ENCODE results near the gene ATP6V1D.
A peak's percentile ranks its signal among the peaks of the same experiment; 100 is the strongest.

Gene ATP6V1D

DNA sequence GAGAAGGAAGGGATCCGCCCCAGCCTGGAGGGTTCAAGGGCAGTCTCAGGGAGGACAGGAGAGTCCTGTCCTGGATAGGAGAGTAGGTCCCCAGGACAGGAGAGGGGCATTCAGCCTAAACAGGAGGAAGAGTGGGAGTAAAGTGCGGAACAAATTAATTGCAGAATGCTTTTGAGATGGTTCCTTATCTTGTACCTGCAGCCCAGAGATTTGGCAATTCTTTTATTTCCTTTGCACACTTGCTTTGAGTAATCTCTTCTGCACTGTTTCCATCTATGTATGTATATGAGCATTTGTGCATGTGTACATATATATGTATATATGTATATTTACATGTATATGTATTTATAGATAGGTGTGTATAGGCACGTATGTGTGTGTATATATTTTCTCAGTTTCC lies 29.7 kb upstream of the ATP6V1D start:
- TF ChIP-seq, protein P1, sequence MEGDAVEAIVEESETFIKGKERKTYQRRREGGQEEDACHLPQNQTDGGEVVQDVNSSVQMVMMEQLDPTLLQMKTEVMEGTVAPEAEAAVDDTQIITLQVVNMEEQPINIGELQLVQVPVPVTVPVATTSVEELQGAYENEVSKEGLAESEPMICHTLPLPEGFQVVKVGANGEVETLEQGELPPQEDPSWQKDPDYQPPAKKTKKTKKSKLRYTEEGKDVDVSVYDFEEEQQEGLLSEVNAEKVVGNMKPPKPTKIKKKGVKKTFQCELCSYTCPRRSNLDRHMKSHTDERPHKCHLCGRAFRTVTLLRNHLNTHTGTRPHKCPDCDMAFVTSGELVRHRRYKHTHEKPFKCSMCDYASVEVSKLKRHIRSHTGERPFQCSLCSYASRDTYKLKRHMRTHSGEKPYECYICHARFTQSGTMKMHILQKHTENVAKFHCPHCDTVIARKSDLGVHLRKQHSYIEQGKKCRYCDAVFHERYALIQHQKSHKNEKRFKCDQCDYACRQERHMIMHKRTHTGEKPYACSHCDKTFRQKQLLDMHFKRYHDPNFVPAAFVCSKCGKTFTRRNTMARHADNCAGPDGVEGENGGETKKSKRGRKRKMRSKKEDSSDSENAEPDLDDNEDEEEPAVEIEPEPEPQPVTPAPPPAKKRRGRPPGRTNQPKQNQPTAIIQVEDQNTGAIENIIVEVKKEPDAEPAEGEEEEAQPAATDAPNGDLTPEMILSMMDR (IDR thresholded peaks at IDR 0.05; ENCODE audit: control insufficient read depth, extremely low read depth, insufficient read depth): no peak
- DNase-seq (ENCODE audit: low read depth): no peak
- H3K4me3 ChIP-seq (ENCODE audit: low read depth, low read length): no peak overlapping the region

DNA sequence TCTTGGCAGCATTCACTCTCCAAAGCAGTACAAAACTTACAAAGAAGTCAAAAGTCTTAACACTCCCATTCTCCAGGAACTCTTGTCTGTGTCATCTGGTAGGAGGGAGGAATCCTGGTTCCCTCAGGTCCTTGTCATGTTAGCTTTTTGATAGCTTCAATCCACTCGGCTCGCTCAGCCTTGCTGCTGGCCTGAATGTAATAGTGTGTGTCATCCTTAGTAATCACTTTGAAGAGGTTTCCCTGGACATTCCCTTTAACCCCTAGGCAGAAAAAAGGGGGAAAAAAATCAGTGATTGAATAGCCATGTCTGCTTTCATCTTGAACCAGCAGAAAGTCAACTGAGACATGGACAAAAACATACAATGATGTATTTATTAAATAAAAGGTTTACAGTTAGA lies 27.6 kb upstream of the ATP6V1D start:
- DNase-seq (ENCODE audit: low read depth): no peak
- TF ChIP-seq, protein P1 (IDR thresholded peaks at IDR 0.05; ENCODE audit: control insufficient read depth, extremely low read depth, insufficient read depth): no peak
- H3K4me3 ChIP-seq (ENCODE audit: low read depth, low read length): no peak overlapping the region

DNA sequence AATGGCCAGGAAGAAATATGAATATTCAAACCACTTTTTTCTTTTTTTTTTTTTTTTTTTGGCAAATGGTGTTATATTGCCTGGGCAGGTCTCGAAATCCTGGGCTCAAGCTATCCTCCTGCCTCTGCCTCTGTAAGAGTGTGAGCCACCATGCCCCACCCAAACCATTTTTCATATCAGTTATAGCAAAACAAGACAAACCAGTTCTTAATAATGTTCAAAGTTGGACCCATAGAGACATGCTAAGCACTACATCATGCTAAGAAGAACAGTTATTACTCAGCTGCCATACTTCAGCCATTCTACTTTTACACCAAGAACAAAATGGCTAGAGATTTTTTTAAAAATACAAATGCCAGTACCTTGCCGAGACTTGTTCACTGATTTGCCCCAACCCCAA lies 26.0 kb upstream of the ATP6V1D start:
- H3K4me3 ChIP-seq (ENCODE audit: low read depth, low read length): no peak overlapping the region
- TF ChIP-seq, protein P1 (IDR thresholded peaks at IDR 0.05; ENCODE audit: control insufficient read depth, extremely low read depth, insufficient read depth): no peak
- DNase-seq (ENCODE audit: low read depth): no peak

DNA sequence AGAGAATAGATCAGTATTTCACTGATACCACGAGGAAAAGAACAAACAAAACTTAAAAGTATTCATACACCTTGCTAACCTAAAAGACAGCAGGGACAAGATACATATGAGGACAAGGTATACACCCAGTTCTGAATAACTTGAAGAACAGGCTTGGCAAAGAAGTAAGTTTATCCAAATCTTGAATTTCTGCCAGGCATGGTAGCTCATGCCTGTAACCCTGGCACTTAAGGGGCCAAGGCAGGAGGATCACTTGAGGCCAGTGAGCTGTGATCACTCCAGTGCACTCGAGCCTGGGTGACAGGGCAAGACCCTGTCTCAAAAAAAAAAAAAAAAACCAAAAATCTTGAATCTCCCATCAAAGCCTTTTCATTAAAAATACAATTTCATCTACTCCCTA lies 25.5 kb upstream of the ATP6V1D start:
- H3K4me3 ChIP-seq (ENCODE audit: low read depth, low read length): no peak overlapping the region
- peak; percentile 82 for DNase-seq (ENCODE audit: low read depth)
- TF ChIP-seq, protein P1 (IDR thresholded peaks at IDR 0.05; ENCODE audit: control insufficient read depth, extremely low read depth, insufficient read depth): no peak

DNA sequence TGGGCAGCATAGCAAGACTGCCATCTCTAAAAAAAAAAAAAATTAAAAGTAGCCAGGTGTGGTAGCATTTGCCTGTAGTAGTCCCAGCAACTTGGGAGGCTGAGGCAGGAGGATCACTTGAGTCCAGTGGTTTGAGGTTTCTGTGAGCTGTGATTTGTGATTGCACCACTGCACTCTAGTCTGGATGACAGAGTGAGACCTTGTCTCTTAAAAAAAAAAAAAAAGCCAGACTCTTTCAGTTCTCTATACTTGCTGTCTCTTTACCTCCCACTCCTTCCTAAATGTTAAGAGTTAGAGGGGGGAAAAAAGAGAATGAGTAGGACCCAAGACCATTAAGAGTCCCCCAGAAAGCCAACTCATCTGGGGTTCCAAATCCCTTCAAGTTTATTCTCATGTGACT lies 18.3 kb upstream of the ATP6V1D start:
- no peak overlapping the region for H3K4me3 ChIP-seq (ENCODE audit: low read depth, low read length)
- no peak for DNase-seq (ENCODE audit: low read depth)
- TF ChIP-seq, protein P1 (IDR thresholded peaks at IDR 0.05; ENCODE audit: control insufficient read depth, extremely low read depth, insufficient read depth): no peak

DNA sequence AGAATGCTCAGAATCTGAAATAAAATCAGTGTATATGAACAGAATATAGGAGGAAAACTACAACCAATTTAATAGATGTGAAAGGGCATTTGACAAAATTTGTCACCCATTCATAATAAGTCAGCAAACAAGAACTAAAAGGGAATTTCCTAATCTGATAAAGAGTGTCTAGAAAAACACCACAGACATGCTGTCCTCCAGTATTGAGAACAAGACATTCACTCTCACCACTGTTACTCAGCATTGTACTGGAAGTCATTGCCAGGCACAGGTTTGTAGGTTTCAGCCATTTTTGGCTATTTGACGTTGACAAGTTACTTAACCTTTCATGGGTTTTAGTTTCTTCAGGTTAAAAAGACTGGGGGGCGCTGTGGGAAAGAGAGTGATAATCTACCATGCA lies 13.7 kb upstream of the ATP6V1D start:
- TF ChIP-seq, protein P1 (IDR thresholded peaks at IDR 0.05; ENCODE audit: control insufficient read depth, extremely low read depth, insufficient read depth): no peak
- H3K4me3 ChIP-seq (ENCODE audit: low read depth, low read length): no peak overlapping the region
- no peak for DNase-seq (ENCODE audit: low read depth)

DNA sequence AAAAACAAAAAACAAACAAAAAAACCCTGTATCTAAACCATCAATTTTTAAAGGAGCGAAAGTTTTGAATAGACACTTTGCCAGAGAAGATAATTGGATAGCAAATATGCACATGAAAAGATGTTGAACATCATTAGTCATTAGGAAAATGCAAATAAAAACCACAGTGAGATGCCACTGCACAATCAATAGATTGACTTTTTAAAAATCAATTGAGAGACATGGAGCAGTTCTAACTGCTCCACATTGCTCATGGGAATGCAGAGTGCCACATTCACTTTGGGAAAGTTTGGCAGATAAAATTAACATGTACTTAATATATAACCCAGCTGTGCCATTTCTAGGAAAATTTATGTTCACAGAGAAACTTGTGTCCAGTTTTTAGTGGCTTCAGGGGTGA lies 13.2 kb upstream of the ATP6V1D start:
- TF ChIP-seq, protein P1 (IDR thresholded peaks at IDR 0.05; ENCODE audit: control insufficient read depth, extremely low read depth, insufficient read depth): no peak
- no peak overlapping the region for H3K4me3 ChIP-seq (ENCODE audit: low read depth, low read length)
- no peak for DNase-seq (ENCODE audit: low read depth)

All from LNCaP clone FGC (cell line).